Caco-2 (cell line): ENCODE results near the gene OLFML2A. TPM values are rescaled to one million over a fixed set of nuclear protein-coding genes. Genes with fewer than 3 reads are reported as not detected.

Experiments used
- BruUV-seq: library from RNA; stranded (reverse); fragments of 400-500 nt; replicated peaks from 2 replicates; lab custom pipeline; 2021; lab: Mats Ljungman, UMichigan
- CTCF ChIA-PET: fragments of 300-600 bp; sonication (Branson Sonifier 250); formaldehyde crosslinking; loops from one replicate; lab custom pipeline; 2022; ENCODE audit warnings: antibody characterized with exemption; lab: Charles Lee
- POLR2A ChIA-PET: fragments of 300-600 bp; sonication (Branson Sonifier 250); formaldehyde crosslinking; loops from one replicate; lab custom pipeline; 2022; ENCODE audit warnings: antibody characterized with exemption; lab: Charles Lee
- DNase-seq, 2 experiments: peaks; one replicate each; pipeline versions ENCODE4 v3.0.0 to v3.0.0-alpha.2; 2020 to 2022
- H3K27me3 ChIP-seq: replicated peaks from 2 replicates; pipeline ENCODE4 v1.6.0; 2011; ENCODE audit warnings: low read length; ENCODE audit not compliant: control insufficient read depth, insufficient read depth
- H3K36me3 ChIP-seq: 2 replicates; pipeline ENCODE4 v1.5.1; 2011; ENCODE audit warnings: low read length; ENCODE audit not compliant: control insufficient read depth, insufficient read depth
- H3K4me1 ChIP-seq: fragments of 250-450 bp; sonication (Bioruptor Pico); 2 replicates; pipeline ENCODE4 v1.5.1; 2020; ENCODE audit warnings: mild to moderate bottlenecking
- H3K4me3 ChIP-seq: 2 replicates; pipeline ENCODE4 v1.5.1; 2011; ENCODE audit warnings: low read depth, mild to moderate bottlenecking, control low read depth, low read length
- H3K9me3 ChIP-seq: fragments of 250-450 bp; sonication (Bioruptor Pico); 2 replicates; pipeline ENCODE4 v1.5.1; 2020; ENCODE audit warnings: mild to moderate bottlenecking, moderate library complexity
- H3K27ac Mint-ChIP-seq: one replicate; pipeline ENCODE4 v1.8.0; 2022; ENCODE audit warnings: mixed read lengths; ENCODE audit not compliant: unreplicated experiment
- H3K27me3 Mint-ChIP-seq: one replicate; pipeline ENCODE4 v1.8.0; 2022; ENCODE audit warnings: mixed read lengths; ENCODE audit not compliant: insufficient read depth, unreplicated experiment
- H3K36me3 Mint-ChIP-seq: one replicate; pipeline ENCODE4 v1.8.0; 2022; ENCODE audit warnings: mild to moderate bottlenecking, mixed read lengths; ENCODE audit not compliant: insufficient read depth, unreplicated experiment
- H3K4me1 Mint-ChIP-seq: one replicate; pipeline ENCODE4 v1.8.0; 2022; ENCODE audit warnings: low read depth, mixed read lengths; ENCODE audit not compliant: unreplicated experiment
- H3K4me3 Mint-ChIP-seq: one replicate; pipeline ENCODE4 v1.8.0; 2022; ENCODE audit warnings: mild to moderate bottlenecking, moderate library complexity, mixed read lengths; ENCODE audit not compliant: unreplicated experiment
- H3K9me3 Mint-ChIP-seq: one replicate; pipeline ENCODE4 v1.8.0; 2022; ENCODE audit warnings: mixed read lengths; ENCODE audit not compliant: unreplicated experiment
- intact Hi-C: fragments of 100-400 bp; cut with micrococcal nuclease; formaldehyde crosslinking; loops from one replicate; pipeline ENCODE4 v1.10.0; 2022; ENCODE audit not compliant: unreplicated experiment
- total RNA-seq: library from RNA; stranded (reverse); gene quantifications from 2 replicates; pipeline ENCODE4 v1.2.3, GENCODE V29; 2022
- TF ChIP-seq, protein P1 (sequence below), 2 experiments: fragments of 200-600 bp in 1 of 2; IDR thresholded peaks; 1 replicate in 1 of 2; 2 replicates in 1 of 2; pipeline versions ENCODE4 v1.5.1 to v1.8.0; 2011 to 2022; ENCODE audit warnings: antibody characterized with exemption in 1 of 2, control low read depth in 1 of 2, inconsistent platforms in 1 of 2, low read depth in 1 of 2, low read length in 1 of 2, mild to moderate bottlenecking in 1 of 2, moderate library complexity in 1 of 2; ENCODE audit not compliant: insufficient read depth in 1 of 2, severe bottlenecking in 1 of 2, unreplicated experiment in 1 of 2

Gene OLFML2A
- total RNA-seq, 1 experiment from 2014 or later, result 1.1 TPM

DNA sequence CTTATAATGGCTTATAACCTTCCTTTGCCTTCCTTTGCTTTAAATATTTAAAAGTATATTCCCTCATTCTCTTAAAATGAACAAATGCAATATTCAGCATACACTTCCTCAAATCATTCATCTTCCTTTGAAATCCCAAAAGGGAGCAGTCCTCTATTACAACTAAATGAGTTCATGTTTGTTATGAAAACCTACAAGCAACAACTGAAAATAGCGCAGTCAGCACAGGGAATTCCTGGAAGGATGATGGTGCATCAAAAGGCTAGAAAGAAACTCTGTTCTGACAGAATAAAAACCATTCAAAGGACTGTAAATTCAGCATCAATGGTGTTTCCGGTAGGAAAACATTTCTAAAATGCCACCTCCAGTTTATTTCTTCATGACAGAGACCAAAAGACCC, 9.1 kb upstream of the OLFML2A start:
- intact Hi-C loops, result no loop called here
- no peaks in the 10 kb centered on the region for H3K9me3 Mint-ChIP-seq

GRCh38 chr9:124768334-124768733, 8.6 kb upstream of the OLFML2A start:
- Histone ChIP-seq H3K4me1 (no peaks in the 10 kb centered on the region), H3K27me3 (no peaks in the 10 kb centered on the region), H3K4me3 (no peak overlapping the region), H3K9me3 (no peaks in the 10 kb centered on the region), H3K36me3 (no peaks in the 10 kb centered on the region)
- no TSS peak for BruUV-seq
- POLR2A ChIA-PET, result no interaction called here
- CTCF ChIA-PET, result interaction anchor here (1.4 to 12.7 kb wide), 2 partner anchors 86 to 94 kb away, joined by 4 to 325 read pairs; partner anchors contain the start of gene WDR38
- intact Hi-C loops, result no loop called here
- no peak for DNase-seq
- peak overlapping the region; percentile 100 for H3K4me3 Mint-ChIP-seq
- no peaks in the 10 kb centered on the region for H3K9me3 Mint-ChIP-seq
- TF ChIP-seq, protein P1, sequence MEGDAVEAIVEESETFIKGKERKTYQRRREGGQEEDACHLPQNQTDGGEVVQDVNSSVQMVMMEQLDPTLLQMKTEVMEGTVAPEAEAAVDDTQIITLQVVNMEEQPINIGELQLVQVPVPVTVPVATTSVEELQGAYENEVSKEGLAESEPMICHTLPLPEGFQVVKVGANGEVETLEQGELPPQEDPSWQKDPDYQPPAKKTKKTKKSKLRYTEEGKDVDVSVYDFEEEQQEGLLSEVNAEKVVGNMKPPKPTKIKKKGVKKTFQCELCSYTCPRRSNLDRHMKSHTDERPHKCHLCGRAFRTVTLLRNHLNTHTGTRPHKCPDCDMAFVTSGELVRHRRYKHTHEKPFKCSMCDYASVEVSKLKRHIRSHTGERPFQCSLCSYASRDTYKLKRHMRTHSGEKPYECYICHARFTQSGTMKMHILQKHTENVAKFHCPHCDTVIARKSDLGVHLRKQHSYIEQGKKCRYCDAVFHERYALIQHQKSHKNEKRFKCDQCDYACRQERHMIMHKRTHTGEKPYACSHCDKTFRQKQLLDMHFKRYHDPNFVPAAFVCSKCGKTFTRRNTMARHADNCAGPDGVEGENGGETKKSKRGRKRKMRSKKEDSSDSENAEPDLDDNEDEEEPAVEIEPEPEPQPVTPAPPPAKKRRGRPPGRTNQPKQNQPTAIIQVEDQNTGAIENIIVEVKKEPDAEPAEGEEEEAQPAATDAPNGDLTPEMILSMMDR (IDR thresholded peaks at IDR 0.05; ENCODE audit: insufficient read depth in 1 of 2, low read depth in 1 of 2, low read length in 1 of 2, severe bottlenecking in 1 of 2, unreplicated experiment in 1 of 2), result no peak
- H3K27me3 Mint-ChIP-seq, result no peaks in the 10 kb centered on the region
- peaks cover 22% of the 10 kb centered on the region for H3K36me3 Mint-ChIP-seq
- H3K27ac Mint-ChIP-seq, result no peak overlapping the region
- peaks cover 18% of the 10 kb centered on the region for H3K4me1 Mint-ChIP-seq

More for the DNA sequence above, 9.1 kb upstream of the OLFML2A start:
- Mint-ChIP-seq H3K36me3 (peaks cover 22% of the 10 kb centered on the region), H3K4me3 (no peak overlapping the region), H3K27ac (no peak overlapping the region), H3K27me3 (no peaks in the 10 kb centered on the region), H3K4me1 (peaks cover 17% of the 10 kb centered on the region)
- CTCF ChIA-PET, result interaction anchor here (12.7 kb wide), 1 partner anchor 86 kb away, joined by 325 read pairs; the partner anchor contains the start of gene WDR38
- Histone ChIP-seq H3K4me1 (no peaks in the 10 kb centered on the region), H3K27me3 (no peaks in the 10 kb centered on the region), H3K4me3 (no peak overlapping the region), H3K9me3 (no peaks in the 10 kb centered on the region), H3K36me3 (no peaks in the 10 kb centered on the region)
- TF ChIP-seq, protein P1 (IDR thresholded peaks at IDR 0.05; ENCODE audit: insufficient read depth in 1 of 2, low read depth in 1 of 2, low read length in 1 of 2, severe bottlenecking in 1 of 2, unreplicated experiment in 1 of 2), result no peak
- POLR2A ChIA-PET, result no interaction called here
- BruUV-seq, result no TSS peak
- DNase-seq, result no peak

DNA sequence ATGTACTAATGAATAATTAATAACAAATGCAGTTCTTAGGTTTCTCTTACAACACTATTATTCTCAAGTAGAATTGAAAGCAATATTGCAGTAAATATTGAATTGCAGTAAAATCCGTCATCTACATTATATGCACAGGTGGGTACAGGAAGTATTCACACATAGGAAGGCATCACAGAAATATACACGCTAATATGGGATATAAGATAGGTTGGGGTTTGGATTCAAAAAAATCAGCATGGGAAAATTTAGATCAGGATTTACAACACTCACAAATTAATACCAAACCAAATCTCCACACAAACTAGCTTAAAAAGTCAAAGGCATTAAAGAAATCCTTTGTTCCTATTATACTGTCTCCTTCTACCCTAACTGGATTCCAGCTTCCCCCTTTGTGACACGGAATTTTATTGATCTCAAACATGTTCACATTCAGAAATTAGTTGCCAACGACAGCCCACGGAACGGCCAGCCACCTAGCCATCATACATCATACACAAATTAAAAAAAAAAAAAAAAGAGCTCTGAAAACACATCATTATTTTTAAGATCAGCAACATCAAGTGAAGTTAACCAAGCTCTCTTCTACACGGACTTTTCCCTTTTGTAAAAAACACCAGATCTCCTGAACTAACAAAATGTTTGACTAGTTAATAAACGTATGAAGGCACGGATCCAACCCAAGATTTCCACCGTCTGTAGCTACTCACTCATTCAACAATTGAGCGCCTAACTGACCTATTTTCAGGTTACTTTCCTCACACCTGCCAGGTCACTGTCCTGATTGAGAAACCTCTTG, 8.0 kb upstream of the OLFML2A start:
- DNase-seq, result no peak
- no peaks in the 10 kb centered on the region for H3K4me1 ChIP-seq
- ChIA-PET POLR2A (interaction anchor here (0.7 to 0.8 kb wide), 2 partner anchors 86 to 93 kb away, joined by 3 to 6 read pairs; partner anchors contain the start of gene ARPC5L), CTCF (interaction anchor here (1.0 to 12.7 kb wide), 3 partner anchors 85 to 152 kb away, joined by 4 to 325 read pairs (median 4); partner anchors contain the start of gene WDR38)
- intact Hi-C loops, result no loop called here
- TF ChIP-seq, protein P1 (IDR thresholded peaks at IDR 0.05; ENCODE audit: insufficient read depth in 1 of 2, low read depth in 1 of 2, low read length in 1 of 2, severe bottlenecking in 1 of 2, unreplicated experiment in 1 of 2), result no peak
- Mint-ChIP-seq H3K4me1 (peaks cover 18% of the 10 kb centered on the region), H3K27ac (peak overlapping the region; percentile 87), H3K9me3 (no peaks in the 10 kb centered on the region), H3K27me3 (no peaks in the 10 kb centered on the region), H3K4me3 (peak overlapping the region; percentile 100), H3K36me3 (peaks cover 22% of the 10 kb centered on the region)
- peak overlapping the region; percentile 98 for H3K4me3 ChIP-seq
- H3K9me3 ChIP-seq, result no peaks in the 10 kb centered on the region
- no peaks in the 10 kb centered on the region for H3K36me3 ChIP-seq
- H3K27me3 ChIP-seq, result no peaks in the 10 kb centered on the region
- TSS peak; percentile 32 for BruUV-seq
